ENCODE data around the gene FKBP1A. TPM values are rescaled to one million over a fixed set of nuclear protein-coding genes. Genes with fewer than 3 reads are reported as not detected.

FKBP1A gene
- total RNA-seq, 1 donor from 2014 or later, result 155 TPM

- peak; percentile 4 for DNase-seq (ENCODE audit: low read depth)
- Histone ChIP-seq H3K4me3 (ENCODE audit: low read depth, low read length) (no peak overlapping the region), H3K36me3 (ENCODE audit: control insufficient read depth, insufficient read depth, low read length) (no peaks in the 10 kb centered on the region), H3K27me3 (ENCODE audit: control insufficient read depth, insufficient read depth, low read length) (no peaks in the 10 kb centered on the region)
- TF ChIP-seq CTCF (IDR thresholded peaks at IDR 0.05; ENCODE audit: insufficient read depth, low read length, poor library complexity, severe bottlenecking), result no peak
Observed at GRCh38 chr20:1430004-1430451, 37.2 kb upstream of the FKBP1A start.

GRCh38 chr20:1429143-1429728 lies 36.4 kb upstream of the FKBP1A start:
- TF ChIP-seq CTCF (IDR thresholded peaks at IDR 0.05; ENCODE audit: insufficient read depth, low read length, poor library complexity, severe bottlenecking), result no peak
- Histone ChIP-seq H3K36me3 (ENCODE audit: control insufficient read depth, insufficient read depth, low read length) (no peaks in the 10 kb centered on the region), H3K27me3 (ENCODE audit: control insufficient read depth, insufficient read depth, low read length) (no peaks in the 10 kb centered on the region), H3K4me3 (ENCODE audit: low read depth, low read length) (no peak overlapping the region)
- DNase-seq (ENCODE audit: low read depth), result no peak

GRCh38 chr20:1427457-1428054 lies 34.7 kb upstream of the FKBP1A start:
- H3K27me3 ChIP-seq (ENCODE audit: control insufficient read depth, insufficient read depth, low read length), result no peaks in the 10 kb centered on the region
- no peak for TF ChIP-seq CTCF (IDR thresholded peaks at IDR 0.05; ENCODE audit: insufficient read depth, low read length, poor library complexity, severe bottlenecking)
- no peak overlapping the region for H3K4me3 ChIP-seq (ENCODE audit: low read depth, low read length)
- H3K36me3 ChIP-seq (ENCODE audit: control insufficient read depth, insufficient read depth, low read length), result no peaks in the 10 kb centered on the region
- no peak for DNase-seq (ENCODE audit: low read depth)

GRCh38 chr20:1426231-1426849 lies 33.5 kb upstream of the FKBP1A start:
- Histone ChIP-seq H3K36me3 (ENCODE audit: control insufficient read depth, insufficient read depth, low read length) (no peaks in the 10 kb centered on the region), H3K4me3 (ENCODE audit: low read depth, low read length) (no peak overlapping the region), H3K27me3 (ENCODE audit: control insufficient read depth, insufficient read depth, low read length) (no peaks in the 10 kb centered on the region)
- no peak for DNase-seq (ENCODE audit: low read depth)
- TF ChIP-seq CTCF (IDR thresholded peaks at IDR 0.05; ENCODE audit: insufficient read depth, low read length, poor library complexity, severe bottlenecking), result no peak

GRCh38 chr20:1424336-1424735 lies 31.5 kb upstream of the FKBP1A start:
- no peak for TF ChIP-seq CTCF (IDR thresholded peaks at IDR 0.05; ENCODE audit: insufficient read depth, low read length, poor library complexity, severe bottlenecking)
- no peak for DNase-seq (ENCODE audit: low read depth)

More at GRCh38 chr20:1424336-1424735, 31.5 kb upstream of the FKBP1A start:
- Histone ChIP-seq H3K27me3 (ENCODE audit: control insufficient read depth, insufficient read depth, low read length) (no peaks in the 10 kb centered on the region), H3K4me3 (ENCODE audit: low read depth, low read length) (no peak overlapping the region), H3K36me3 (ENCODE audit: control insufficient read depth, insufficient read depth, low read length) (no peaks in the 10 kb centered on the region)
